Kidney (tissue), 14 donors: ENCODE measurements around the gene RNF157. TPM values are rescaled to one million over a fixed set of nuclear protein-coding genes. Genes with fewer than 3 reads are reported as not detected.
A peak's percentile ranks its signal among the peaks of the same experiment; 100 is the strongest.

Source experiments
- DNase-seq, 5 donors: peaks; one replicate each; pipeline ENCODE4 v3.0.0-alpha.2; 2013 to 2020
- FAIRE-seq: peaks from 2 replicates; lab custom pipeline; 2012; peaks lifted over from hg19 to GRCh38; lab: Jason Lieb, UNC
- H3K27ac ChIP-seq, 2 donors: one replicate each; pipeline ENCODE4 v1.7.0; 2013; ENCODE audit warnings: low read depth in 2 of 2, low read length in 2 of 2, inconsistent platforms in 1 of 2
- H3K27me3 ChIP-seq: one replicate; pipeline ENCODE4 v1.7.1; 2013; ENCODE audit warnings: low read length, inconsistent platforms; ENCODE audit not compliant: control insufficient read depth, insufficient read depth
- H3K36me3 ChIP-seq, 3 donors: one replicate each; pipeline versions ENCODE4 v1.7.0 to v1.7.1; 2013; ENCODE audit warnings: low read length in 3 of 3, control low read depth in 1 of 3, inconsistent platforms in 1 of 3; ENCODE audit not compliant: insufficient read depth in 3 of 3, control insufficient read depth in 2 of 3
- H3K4me1 ChIP-seq, 3 donors: one replicate each; pipeline versions ENCODE4 v1.7.0 to v1.7.1; 2013; ENCODE audit warnings: low read length in 3 of 3, inconsistent platforms in 1 of 3, low read depth in 1 of 3; ENCODE audit not compliant: control insufficient read depth in 2 of 3, insufficient read depth in 2 of 3
- H3K4me3 ChIP-seq, 3 donors: one replicate each; pipeline versions ENCODE4 v1.7.0 to v1.8.1; 2013; ENCODE audit warnings: low read length in 3 of 3, control low read depth in 1 of 3, inconsistent platforms in 1 of 3
- H3K9ac ChIP-seq, 3 donors: one replicate each; pipeline versions ENCODE4 v1.7.0 to v1.7.1; 2013; ENCODE audit warnings: low read length in 3 of 3, control low read depth in 1 of 3, inconsistent platforms in 1 of 3
- H3K9me3 ChIP-seq, 3 donors: one replicate each; pipeline versions ENCODE4 v1.7.0 to v1.7.1; 2013; ENCODE audit warnings: low read length in 3 of 3, control low read depth in 1 of 3, inconsistent platforms in 1 of 3; ENCODE audit not compliant: control insufficient read depth in 2 of 3, insufficient read depth in 1 of 3
- intact Hi-C: fragments of 100-400 bp; cut with DNase I; formaldehyde crosslinking; loops from one replicate; pipeline ENCODE4 v1.11.1; 2022
- polyA plus RNA-seq: library from polyadenylated mRNA; stranded (reverse); fragments of 350-450 nt; fragmentation: Illumina TruSeq; extraction: RNeasy Lipid Tissue Mini Kit (QIAGEN cat#74804); gene quantifications from one replicate; pipeline ENCODE4 v1.2.3, GENCODE V29; 2014; ENCODE audit warnings: low read depth, low replicate concordance; ENCODE audit not compliant: insufficient read depth
- total RNA-seq: library from RNA; stranded (reverse); fragmentation: NEBNext Ultra II Directional; extraction: Animal tissue kit (Norgen Biotek cat#: 25700); gene quantifications from one replicate; pipeline ENCODE4 v1.2.1, GENCODE V29; 2021
- TF ChIP-seq, protein P1 (sequence below): IDR thresholded peaks from 3 replicates; pipeline ENCODE4 v1.5.1; 2012; ENCODE audit warnings: mild to moderate bottlenecking, moderate library complexity, borderline replicate concordance; ENCODE audit not compliant: insufficient read depth; ENCODE audit errors: extremely low read depth
- donor health status: control.
- donor health status: control.
- donor health status: control.
- donor health status: control.
- donor health status: control.
- donor health status: DM: yes; HTN: yes; CAD: no.
- donor health status: Normal renal cell carcinoma (clear cell type).

RNF157 gene
- total and polyA plus RNA-seq, 2 donors from 2014 or later = 4.8 to 12.4 TPM

GRCh38 chr17:76279742-76280287 lies 39.5 kb upstream of the RNF157 start:
- TF ChIP-seq, protein P1, sequence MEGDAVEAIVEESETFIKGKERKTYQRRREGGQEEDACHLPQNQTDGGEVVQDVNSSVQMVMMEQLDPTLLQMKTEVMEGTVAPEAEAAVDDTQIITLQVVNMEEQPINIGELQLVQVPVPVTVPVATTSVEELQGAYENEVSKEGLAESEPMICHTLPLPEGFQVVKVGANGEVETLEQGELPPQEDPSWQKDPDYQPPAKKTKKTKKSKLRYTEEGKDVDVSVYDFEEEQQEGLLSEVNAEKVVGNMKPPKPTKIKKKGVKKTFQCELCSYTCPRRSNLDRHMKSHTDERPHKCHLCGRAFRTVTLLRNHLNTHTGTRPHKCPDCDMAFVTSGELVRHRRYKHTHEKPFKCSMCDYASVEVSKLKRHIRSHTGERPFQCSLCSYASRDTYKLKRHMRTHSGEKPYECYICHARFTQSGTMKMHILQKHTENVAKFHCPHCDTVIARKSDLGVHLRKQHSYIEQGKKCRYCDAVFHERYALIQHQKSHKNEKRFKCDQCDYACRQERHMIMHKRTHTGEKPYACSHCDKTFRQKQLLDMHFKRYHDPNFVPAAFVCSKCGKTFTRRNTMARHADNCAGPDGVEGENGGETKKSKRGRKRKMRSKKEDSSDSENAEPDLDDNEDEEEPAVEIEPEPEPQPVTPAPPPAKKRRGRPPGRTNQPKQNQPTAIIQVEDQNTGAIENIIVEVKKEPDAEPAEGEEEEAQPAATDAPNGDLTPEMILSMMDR = no peak
- Histone ChIP-seq H3K27ac (no peak overlapping the region), H3K4me3 (no peak overlapping the region), H3K9me3 (peaks cover 0 to 2% (median 0%) of the 10 kb centered on the region in 3 donors), H3K4me1 (peaks cover 0 to 6% (median 0%) of the 10 kb centered on the region in 3 donors), H3K27me3 (no peaks in the 10 kb centered on the region), H3K36me3 (no peaks in the 10 kb centered on the region), H3K9ac (no peak overlapping the region)
- DNase-seq = no peak
- intact Hi-C loops = loop anchor here (5.0 to 10.0 kb wide), 2 partner anchors 158 to 265 kb away; no protein-coding TSS in a partner anchor
- FAIRE-seq = no peak

DNA sequence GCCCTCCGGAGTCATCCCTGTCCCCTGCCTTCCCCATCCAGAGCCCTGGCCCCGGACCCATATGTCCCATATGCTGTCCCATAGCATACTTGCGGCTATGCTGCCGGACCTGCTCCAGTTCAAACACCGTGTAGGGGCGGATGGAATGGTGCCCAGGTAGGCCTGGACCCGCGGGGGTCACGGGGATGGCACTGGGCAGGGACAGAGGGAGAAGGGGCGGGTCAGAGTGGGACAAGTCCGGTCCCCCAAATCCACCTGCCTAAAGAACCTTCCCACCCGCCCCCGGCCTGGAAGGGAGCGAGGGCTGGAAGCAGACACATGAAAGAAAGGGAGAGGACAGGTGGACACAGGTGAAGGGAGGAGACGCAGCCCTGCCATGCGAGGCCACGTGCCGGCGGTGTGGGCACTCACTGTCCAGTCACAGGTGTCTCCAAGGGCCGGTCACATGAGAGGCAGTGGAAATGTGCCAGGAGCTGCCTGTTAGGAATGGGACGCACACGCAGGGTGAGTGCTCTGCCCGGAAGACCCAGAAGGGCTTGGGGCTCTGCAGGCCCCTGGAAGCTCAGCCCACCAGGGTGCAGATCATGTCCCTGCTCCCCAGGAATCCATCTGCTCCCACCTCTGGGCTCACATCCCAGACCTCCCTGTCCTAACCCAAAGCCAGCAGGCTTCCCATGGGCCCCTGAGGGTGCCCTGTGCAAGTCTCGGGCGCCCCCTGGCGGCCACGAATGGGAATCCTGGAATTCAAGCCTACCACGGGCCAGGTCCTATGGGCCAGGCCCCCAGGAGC lies 38.9 kb upstream of the RNF157 start:
- H3K9ac ChIP-seq = no peak overlapping the region
- no peaks in the 10 kb centered on the region for H3K36me3 ChIP-seq
- H3K27ac ChIP-seq = no peak overlapping the region
- H3K4me3 ChIP-seq = peak overlapping the region in 1 of 3 donors; percentile 29
- H3K4me1 ChIP-seq = peaks cover 0 to 6% (median 0%) of the 10 kb centered on the region in 3 donors
- TF ChIP-seq, protein P1 = peak; percentile 94
- DNase-seq (peak; percentile 86 to 94 (median 91)), FAIRE-seq (no peak)
- peaks cover 0 to 2% (median 0%) of the 10 kb centered on the region in 3 donors for H3K9me3 ChIP-seq
- no peaks in the 10 kb centered on the region for H3K27me3 ChIP-seq
- intact Hi-C loops = loop anchor here (5.0 kb wide), 1 partner anchor 157 kb away; no protein-coding TSS in a partner anchor

DNA sequence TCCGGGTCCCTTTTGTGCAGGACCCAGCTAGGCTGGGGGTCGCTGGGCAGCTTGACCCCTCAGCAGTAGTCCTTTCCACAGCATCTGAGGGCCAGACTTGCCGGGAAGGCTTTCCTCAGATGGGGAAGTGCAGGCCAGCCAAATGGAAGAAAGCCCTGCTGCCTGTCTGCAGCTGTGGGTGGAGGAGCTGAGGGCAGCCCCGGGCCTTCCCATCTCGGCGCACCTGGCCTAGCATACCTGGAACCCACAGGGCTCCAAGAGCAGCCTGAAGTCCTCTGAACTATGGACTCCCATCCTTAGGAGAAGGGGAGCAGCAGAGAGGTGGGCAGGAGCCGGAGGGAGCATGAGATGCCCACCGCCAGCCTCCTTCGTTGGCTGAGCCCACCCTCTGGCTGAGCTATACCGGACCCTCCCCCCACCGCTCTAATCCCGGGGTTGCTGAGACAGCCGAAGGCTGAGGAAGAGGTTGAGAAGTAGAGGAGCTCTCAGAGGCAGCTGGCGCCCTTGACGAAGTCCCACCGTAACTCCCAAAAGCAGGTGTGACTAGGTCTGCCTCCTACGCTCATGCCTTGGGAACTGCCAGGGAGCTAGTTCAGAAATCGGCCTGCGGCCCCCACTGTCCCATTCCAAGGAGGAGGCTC lies 38.1 kb upstream of the RNF157 start:
- DNase-seq (no peak), FAIRE-seq (no peak)
- H3K4me1 ChIP-seq = peaks cover 0 to 6% (median 0%) of the 10 kb centered on the region in 3 donors
- peaks cover 0 to 2% (median 0%) of the 10 kb centered on the region in 3 donors for H3K9me3 ChIP-seq
- no peak overlapping the region for H3K9ac ChIP-seq
- TF ChIP-seq, protein P1 = no peak
- intact Hi-C loops = loop anchor here (5.0 kb wide), 1 partner anchor 156 kb away; no protein-coding TSS in a partner anchor
- no peak overlapping the region for H3K27ac ChIP-seq
- H3K27me3 ChIP-seq = no peaks in the 10 kb centered on the region
- no peaks in the 10 kb centered on the region for H3K36me3 ChIP-seq
- H3K4me3 ChIP-seq = no peak overlapping the region
